ENCODE results near the gene TRAF6. TPM values are rescaled to one million over a fixed set of nuclear protein-coding genes. Genes with fewer than 3 reads are reported as not detected.

The TRAF6 gene
- total and polyA plus RNA-seq, 2 of the 13 experiments (the other 11 are each of a cell fraction or from before 2014, with no cell fraction given), result 3.3 to 5.9 TPM

GRCh38 chr11:36509694-36510593 is at the start of gene TRAF6 (continued):
- no peak; the same call in 1 of the 2 replicates for TF ChIP-seq CSRNP1 (CRISPR knock-in tag; IDR thresholded peaks at IDR 0.05)
- no peak for TF ChIP-seq JDP2 (CRISPR knock-in tag; IDR thresholded peaks at IDR 0.05; ENCODE audit: borderline replicate concordance)
- peak; percentile 76; the same call in 1 of the 2 replicates for TF ChIP-seq BORCS8-MEF2B (CRISPR knock-in tag; IDR thresholded peaks at IDR 0.05)
- peak; percentile 100 for TF ChIP-seq PHF8 (CRISPR knock-in tag; IDR thresholded peaks at IDR 0.05)
- TF ChIP-seq ZNF326 (CRISPR knock-in tag; IDR thresholded peaks at IDR 0.05; ENCODE audit: borderline replicate concordance), result no peak
- peak; percentile 42 for TF ChIP-seq ZBTB20 (CRISPR knock-in tag; IDR thresholded peaks at IDR 0.05; ENCODE audit: borderline replicate concordance, low read depth)
- TF ChIP-seq HOXA7 (CRISPR knock-in tag; IDR thresholded peaks at IDR 0.05), result no peak
- TF ChIP-seq ZNF839 (CRISPR knock-in tag; IDR thresholded peaks at IDR 0.05; ENCODE audit: borderline replicate concordance), result peak; percentile 30; the same call in 1 of the 2 replicates
- peak; percentile 59 for TF ChIP-seq SNAPC4 (CRISPR knock-in tag; IDR thresholded peaks at IDR 0.05)
- TF ChIP-seq NR2F6 (IDR thresholded peaks at IDR 0.05), result no peak
- peak; percentile 39 for TF ChIP-seq NR2F6 (CRISPR knock-in tag; IDR thresholded peaks at IDR 0.05)
- TF ChIP-seq KDM4B (CRISPR knock-in tag; IDR thresholded peaks at IDR 0.05), result peak; percentile 67; the same call in 1 of the 2 replicates
- peak; percentile 92 for TF ChIP-seq CTCF (CRISPR knock-in tag; IDR thresholded peaks at IDR 0.05)
- peak; percentile 75 for TF ChIP-seq KLF6 (CRISPR knock-in tag; IDR thresholded peaks at IDR 0.05)
- TF ChIP-seq REXO4 (CRISPR knock-in tag; IDR thresholded peaks at IDR 0.05; ENCODE audit: borderline replicate concordance), result no peak
- no peak for TF ChIP-seq SMC3 (IDR thresholded peaks at IDR 0.05; ENCODE audit: low read length)
- TF ChIP-seq CHD4 (IDR thresholded peaks at IDR 0.05; ENCODE audit: borderline replicate concordance, low read length), result no peak
- no peak for TF ChIP-seq GPBP1L1 (CRISPR knock-in tag; IDR thresholded peaks at IDR 0.05)
- TF ChIP-seq ZNF543 (CRISPR knock-in tag; IDR thresholded peaks at IDR 0.05), result peak; percentile 84
- peak; percentile 96 for TF ChIP-seq SALL2 (CRISPR knock-in tag; IDR thresholded peaks at IDR 0.05)

Data from HepG2 (cell line).